ENCODE results near the gene APRT. TPM values are rescaled to one million over a fixed set of nuclear protein-coding genes. Genes with fewer than 3 reads are reported as not detected.
A peak's percentile ranks its signal among the peaks of the same experiment; 100 is the strongest.

The APRT gene
- polyA plus RNA-seq, 3 donors: 123 to 307 (median 233) TPM

DNA sequence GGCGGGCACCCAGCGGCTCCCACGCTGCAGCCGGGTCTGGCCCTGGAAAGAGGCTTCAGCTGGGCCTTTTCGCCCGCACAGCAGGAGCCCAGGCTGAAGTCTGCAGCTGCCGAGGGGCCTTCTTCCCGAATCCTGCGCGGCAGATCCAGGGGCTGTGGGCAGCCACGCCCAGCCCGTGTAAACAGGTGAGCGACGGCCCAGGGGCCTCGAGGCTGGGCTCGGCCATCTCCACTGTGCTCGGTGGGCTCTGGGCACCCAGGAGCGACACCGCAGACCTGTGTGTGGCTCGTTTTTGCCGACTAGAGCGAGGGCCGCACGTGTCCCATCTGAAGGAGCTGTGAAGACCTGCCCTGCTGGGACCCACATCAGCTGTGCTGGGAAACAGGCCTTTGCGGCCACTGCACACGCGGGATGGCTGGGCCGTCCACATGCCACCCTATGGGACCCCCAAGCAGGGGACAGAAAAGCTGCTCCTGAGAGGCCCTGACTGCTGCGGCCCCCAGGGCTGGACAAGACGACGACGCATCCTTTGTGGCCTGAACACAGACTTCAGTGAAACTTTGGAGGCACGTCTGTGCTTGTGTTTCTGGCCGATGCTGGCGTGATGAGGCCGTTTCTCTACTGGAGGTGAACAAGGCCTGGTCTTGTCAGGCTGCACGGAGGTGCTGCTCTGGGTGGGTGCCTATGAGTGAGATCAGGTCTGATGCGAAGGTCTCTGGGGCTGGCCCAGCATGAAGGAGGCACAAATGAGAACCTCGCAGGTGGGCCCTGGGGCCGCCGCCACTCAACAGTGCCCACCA, 5.2 kb upstream of the APRT start:
- Mint-ChIP-seq H3K27me3 (ENCODE audit: low read depth in 3 of 3) (no peaks in the 10 kb centered on the region), H3K4me3 (no peak overlapping the region), H3K4me1 (peaks cover 9% of the 10 kb centered on the region), H3K36me3 (peaks cover 2 to 28% of the 10 kb centered on the region in 2 donors), H3K27ac (no peak overlapping the region), H3K9me3 (peaks cover 0 to 3% (median 0%) of the 10 kb centered on the region in 7 donors)
- TF ChIP-seq, protein P1, sequence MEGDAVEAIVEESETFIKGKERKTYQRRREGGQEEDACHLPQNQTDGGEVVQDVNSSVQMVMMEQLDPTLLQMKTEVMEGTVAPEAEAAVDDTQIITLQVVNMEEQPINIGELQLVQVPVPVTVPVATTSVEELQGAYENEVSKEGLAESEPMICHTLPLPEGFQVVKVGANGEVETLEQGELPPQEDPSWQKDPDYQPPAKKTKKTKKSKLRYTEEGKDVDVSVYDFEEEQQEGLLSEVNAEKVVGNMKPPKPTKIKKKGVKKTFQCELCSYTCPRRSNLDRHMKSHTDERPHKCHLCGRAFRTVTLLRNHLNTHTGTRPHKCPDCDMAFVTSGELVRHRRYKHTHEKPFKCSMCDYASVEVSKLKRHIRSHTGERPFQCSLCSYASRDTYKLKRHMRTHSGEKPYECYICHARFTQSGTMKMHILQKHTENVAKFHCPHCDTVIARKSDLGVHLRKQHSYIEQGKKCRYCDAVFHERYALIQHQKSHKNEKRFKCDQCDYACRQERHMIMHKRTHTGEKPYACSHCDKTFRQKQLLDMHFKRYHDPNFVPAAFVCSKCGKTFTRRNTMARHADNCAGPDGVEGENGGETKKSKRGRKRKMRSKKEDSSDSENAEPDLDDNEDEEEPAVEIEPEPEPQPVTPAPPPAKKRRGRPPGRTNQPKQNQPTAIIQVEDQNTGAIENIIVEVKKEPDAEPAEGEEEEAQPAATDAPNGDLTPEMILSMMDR (IDR thresholded peaks at IDR 0.05): no peak
- Histone ChIP-seq H3K27me3 (ENCODE audit: control insufficient read depth in 2 of 2, insufficient read depth in 2 of 2, low read length in 2 of 2) (no peaks in the 10 kb centered on the region), H2AFZ (ENCODE audit: insufficient read depth, low read depth, low read length, poor library complexity, severe bottlenecking) (no peak overlapping the region), H3K9ac (ENCODE audit: insufficient read depth, low read length, poor library complexity, severe bottlenecking) (no peak overlapping the region), H3K4me3 (replicated peaks in 1 of 3; ENCODE audit: low read depth in 2 of 3, low read length in 3 of 3) (no peak overlapping the region), H4K20me1 (ENCODE audit: insufficient read depth, low read length) (peaks cover 16% of the 10 kb centered on the region), H3K36me3 (replicated peaks in 1 of 2; ENCODE audit: control insufficient read depth in 1 of 2, insufficient read depth in 2 of 2, low read length in 2 of 2) (peaks cover 12 to 19% of the 10 kb centered on the region in 2 donors), H3K79me2 (ENCODE audit: insufficient read depth, low read length) (no peaks in the 10 kb centered on the region), H3K4me1 (ENCODE audit: control insufficient read depth in 1 of 2, insufficient read depth in 2 of 2, low read length in 2 of 2) (peaks cover 14 to 15% of the 10 kb centered on the region in 2 donors), H3K9me3 (replicated peaks in 1 of 2; ENCODE audit: control insufficient read depth in 1 of 2, insufficient read depth in 1 of 2, low read length in 2 of 2) (no peaks in the 10 kb centered on the region), H3K27ac (ENCODE audit: low read depth in 1 of 2, low read length in 2 of 2) (no peak overlapping the region), H3K4me2 (replicated peaks; ENCODE audit: extremely low read depth, low read length, poor library complexity, severe bottlenecking) (no peak overlapping the region)
- DNase-seq: no peak
- WGBS (ENCODE audit: insufficient coverage): 94% methylated on average over 41 of the region's 41 CpGs
- intact Hi-C loops (cut with micrococcal nuclease): loop anchor here (2.0 to 10.0 kb wide), 2 partner anchors 42 to 398 kb away; partner anchors contain the start of gene ZNF778 (in 1 of the 2)

DNA sequence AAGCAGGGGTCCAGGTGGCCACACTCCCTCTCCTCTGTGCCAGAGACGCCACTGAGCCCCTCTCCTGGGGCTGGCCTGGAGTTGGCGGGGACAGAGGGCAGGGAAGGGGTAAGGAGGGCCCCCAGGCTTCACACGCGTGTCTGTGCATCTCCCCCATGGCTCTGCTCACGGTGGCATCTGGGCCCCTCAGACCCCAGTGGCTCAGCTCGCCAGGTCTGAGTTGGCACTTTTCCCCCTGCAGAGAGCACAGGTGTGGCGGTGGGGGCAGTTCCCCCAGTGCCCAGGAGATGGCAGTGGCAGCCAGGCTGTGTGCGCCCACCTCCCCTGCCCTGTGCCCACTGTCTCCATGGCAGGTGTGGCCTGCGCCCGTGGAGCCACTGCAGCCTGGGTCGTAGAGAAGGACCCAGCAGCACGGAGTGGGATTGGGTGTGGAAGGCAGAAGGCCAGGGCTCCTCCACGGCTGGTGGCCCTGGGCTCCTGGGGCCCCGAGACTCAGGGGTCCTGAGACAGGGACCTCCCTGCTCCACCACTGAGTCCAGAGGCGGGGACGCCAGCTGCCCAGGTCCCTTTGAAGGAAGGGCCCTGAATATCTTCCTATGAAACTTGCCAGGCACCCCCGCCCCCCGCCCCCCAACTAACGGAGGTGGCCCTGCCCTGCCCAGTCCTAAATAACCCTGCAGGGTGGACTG, 4.3 kb upstream of the APRT start:
- Mint-ChIP-seq H3K9me3 (peaks cover 0 to 3% (median 0%) of the 10 kb centered on the region in 7 donors), H3K4me3 (no peak overlapping the region), H3K36me3 (peaks cover 0 to 23% of the 10 kb centered on the region in 2 donors), H3K4me1 (peaks cover 10% of the 10 kb centered on the region), H3K27me3 (ENCODE audit: low read depth in 3 of 3) (no peaks in the 10 kb centered on the region), H3K27ac (no peak overlapping the region)
- Histone ChIP-seq H3K4me3 (replicated peaks in 1 of 3; ENCODE audit: low read depth in 2 of 3, low read length in 3 of 3) (no peak overlapping the region), H3K36me3 (replicated peaks in 1 of 2; ENCODE audit: control insufficient read depth in 1 of 2, insufficient read depth in 2 of 2, low read length in 2 of 2) (peaks cover 4 to 10% of the 10 kb centered on the region in 2 donors), H3K27ac (ENCODE audit: low read depth in 1 of 2, low read length in 2 of 2) (no peak overlapping the region), H3K4me1 (ENCODE audit: control insufficient read depth in 1 of 2, insufficient read depth in 2 of 2, low read length in 2 of 2) (peaks cover 19 to 23% of the 10 kb centered on the region in 2 donors), H3K9me3 (replicated peaks in 1 of 2; ENCODE audit: control insufficient read depth in 1 of 2, insufficient read depth in 1 of 2, low read length in 2 of 2) (no peaks in the 10 kb centered on the region), H3K27me3 (ENCODE audit: control insufficient read depth in 2 of 2, insufficient read depth in 2 of 2, low read length in 2 of 2) (no peaks in the 10 kb centered on the region), H4K20me1 (ENCODE audit: insufficient read depth, low read length) (peaks cover 19% of the 10 kb centered on the region), H2AFZ (ENCODE audit: insufficient read depth, low read depth, low read length, poor library complexity, severe bottlenecking) (no peak overlapping the region), H3K9ac (ENCODE audit: insufficient read depth, low read length, poor library complexity, severe bottlenecking) (no peak overlapping the region), H3K4me2 (replicated peaks; ENCODE audit: extremely low read depth, low read length, poor library complexity, severe bottlenecking) (no peak overlapping the region), H3K79me2 (ENCODE audit: insufficient read depth, low read length) (peaks cover 6% of the 10 kb centered on the region)
- peak in 2 of 3 donors; percentile 24 to 31 for DNase-seq
- 52% methylated on average over 12 of the region's 19 CpGs for whole genome bisulfite sequencing (ENCODE audit: insufficient coverage)
- TF ChIP-seq, protein P1 (IDR thresholded peaks at IDR 0.05): peak; percentile 82
- intact Hi-C loops (cut with micrococcal nuclease): loop anchor here (2.0 to 10.0 kb wide), 2 partner anchors 43 to 399 kb away; partner anchors contain the start of gene ZNF778 (in 1 of the 2)
